Measurements from ENCODE around the gene DPEP2NB. TPM values are rescaled to one million over a fixed set of nuclear protein-coding genes. Genes with fewer than 3 reads are reported as not detected.
"Not testable (repeated sequence)": the region's sequence is repeated elsewhere in the genome, so short reads cannot be mapped to it uniquely, and the experiment has no call there.

DPEP2NB gene
- total RNA-seq, 2 donors from 2014 or later = not detected

DNA sequence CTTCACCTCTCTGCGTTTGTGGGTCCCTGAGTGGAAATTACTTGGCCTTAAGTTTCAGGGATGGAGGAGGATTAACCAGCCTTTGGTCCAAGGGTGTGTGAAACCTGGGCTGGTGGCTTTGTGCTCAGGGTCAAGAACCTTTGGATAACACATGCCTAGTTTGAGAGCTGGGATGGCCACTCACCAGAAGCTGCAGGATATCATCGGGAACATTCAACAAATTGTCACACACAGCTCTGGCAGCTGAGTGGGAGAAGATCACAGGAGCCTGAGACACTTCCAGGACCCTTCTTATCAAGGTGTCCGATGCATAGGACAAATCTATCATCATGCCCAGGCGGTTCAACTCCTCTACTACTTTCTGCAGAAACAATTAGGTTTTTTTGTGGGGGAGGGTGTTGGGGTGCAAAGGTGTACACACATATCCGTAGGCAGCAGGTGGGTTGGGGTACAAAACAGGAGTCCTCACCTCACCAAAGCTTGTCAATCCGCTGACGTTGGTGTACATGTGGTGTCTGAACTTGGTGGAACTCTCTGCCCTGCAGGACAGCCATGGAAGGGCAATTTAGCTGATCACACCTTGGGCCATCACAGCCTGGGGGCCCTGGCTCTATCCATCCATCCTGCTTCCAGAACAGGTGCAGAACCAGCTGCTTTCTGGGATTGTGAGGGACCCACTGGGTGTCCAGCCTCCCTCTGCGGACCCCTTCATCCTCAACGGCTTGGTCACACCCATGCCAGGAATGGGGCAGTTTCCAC is 38.1 kb downstream of the DPEP2NB start:
- Histone ChIP-seq H3K4me3 (no peak overlapping the region), H3K27me3 (replicated peaks; ENCODE audit: insufficient read depth) (no peaks in the 10 kb centered on the region), H3K27ac (no peak overlapping the region), H3K9me3 (no peaks in the 10 kb centered on the region), H3K4me1 (ENCODE audit: control insufficient read depth in 1 of 2, low read depth in 2 of 2) (no peaks in the 10 kb centered on the region), H3K36me3 (no peaks in the 10 kb centered on the region)
- DNase-seq (ENCODE audit: low spot score) = no peak
- TF ChIP-seq, protein P1, sequence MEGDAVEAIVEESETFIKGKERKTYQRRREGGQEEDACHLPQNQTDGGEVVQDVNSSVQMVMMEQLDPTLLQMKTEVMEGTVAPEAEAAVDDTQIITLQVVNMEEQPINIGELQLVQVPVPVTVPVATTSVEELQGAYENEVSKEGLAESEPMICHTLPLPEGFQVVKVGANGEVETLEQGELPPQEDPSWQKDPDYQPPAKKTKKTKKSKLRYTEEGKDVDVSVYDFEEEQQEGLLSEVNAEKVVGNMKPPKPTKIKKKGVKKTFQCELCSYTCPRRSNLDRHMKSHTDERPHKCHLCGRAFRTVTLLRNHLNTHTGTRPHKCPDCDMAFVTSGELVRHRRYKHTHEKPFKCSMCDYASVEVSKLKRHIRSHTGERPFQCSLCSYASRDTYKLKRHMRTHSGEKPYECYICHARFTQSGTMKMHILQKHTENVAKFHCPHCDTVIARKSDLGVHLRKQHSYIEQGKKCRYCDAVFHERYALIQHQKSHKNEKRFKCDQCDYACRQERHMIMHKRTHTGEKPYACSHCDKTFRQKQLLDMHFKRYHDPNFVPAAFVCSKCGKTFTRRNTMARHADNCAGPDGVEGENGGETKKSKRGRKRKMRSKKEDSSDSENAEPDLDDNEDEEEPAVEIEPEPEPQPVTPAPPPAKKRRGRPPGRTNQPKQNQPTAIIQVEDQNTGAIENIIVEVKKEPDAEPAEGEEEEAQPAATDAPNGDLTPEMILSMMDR (IDR thresholded peaks at IDR 0.05) = no peak
- ATAC-seq (ENCODE audit: insufficient number of reproducible peaks, low FRiP score, low read depth) = no peak

DNA sequence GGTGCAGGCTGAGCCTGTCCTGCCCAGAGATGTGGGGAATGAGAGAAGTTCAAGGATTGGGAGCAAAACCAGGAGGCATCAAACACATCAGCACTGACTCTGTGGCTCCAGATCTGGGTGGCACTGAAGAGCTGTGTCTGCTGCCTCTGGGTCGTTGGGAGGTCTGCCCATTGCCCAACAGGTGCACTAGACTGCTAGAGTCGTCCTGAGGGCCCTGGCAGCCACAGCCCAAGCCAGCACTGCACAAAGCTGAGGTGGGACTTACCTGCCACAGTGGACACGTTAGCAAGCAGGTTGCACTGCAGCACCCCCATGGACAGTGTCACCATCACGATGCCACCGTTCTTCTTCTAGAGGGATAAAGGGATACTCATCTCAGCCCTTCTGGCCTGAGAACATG is 38.7 kb downstream of the DPEP2NB start:
- ATAC-seq (ENCODE audit: insufficient number of reproducible peaks, low FRiP score, low read depth) (no peak), DNase-seq (ENCODE audit: low spot score) (no peak)
- Histone ChIP-seq H3K36me3 (no peaks in the 10 kb centered on the region), H3K4me3 (no peak overlapping the region), H3K27ac (no peak overlapping the region), H3K27me3 (replicated peaks; ENCODE audit: insufficient read depth) (no peaks in the 10 kb centered on the region), H3K4me1 (ENCODE audit: control insufficient read depth in 1 of 2, low read depth in 2 of 2) (no peaks in the 10 kb centered on the region), H3K9me3 (no peaks in the 10 kb centered on the region)
- TF ChIP-seq, protein P1 (IDR thresholded peaks at IDR 0.05) = no peak

DNA sequence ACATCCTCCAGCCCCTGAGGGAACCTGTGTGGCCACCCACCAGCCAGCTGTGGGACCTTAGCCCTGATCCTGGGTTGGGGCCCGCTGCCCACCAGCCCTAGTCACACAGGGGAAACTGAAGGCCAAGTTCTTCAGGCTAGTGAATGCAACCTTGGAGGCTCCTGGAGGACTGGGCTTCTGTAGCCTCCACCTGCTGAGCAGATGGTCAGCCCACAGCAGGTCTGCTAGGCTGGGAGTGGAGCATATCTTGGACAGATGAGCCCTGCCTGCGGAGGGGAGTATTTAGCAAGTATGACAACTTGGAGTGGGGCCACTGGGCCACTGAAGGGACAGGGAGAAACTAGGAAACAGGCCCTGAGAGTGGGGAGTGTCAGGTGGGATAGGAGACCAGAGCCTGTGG is 39.5 kb downstream of the DPEP2NB start:
- no peaks in the 10 kb centered on the region for H3K4me1 ChIP-seq (ENCODE audit: control insufficient read depth in 1 of 2, low read depth in 2 of 2)
- no peak for DNase-seq (ENCODE audit: low spot score)
- ATAC-seq (ENCODE audit: insufficient number of reproducible peaks, low FRiP score, low read depth) = no peak
- H3K27me3 ChIP-seq (replicated peaks; ENCODE audit: insufficient read depth) = no peaks in the 10 kb centered on the region
- H3K4me3 ChIP-seq = no peak overlapping the region
- H3K27ac ChIP-seq = no peak overlapping the region
- TF ChIP-seq, protein P1 (IDR thresholded peaks at IDR 0.05) = no peak
- H3K9me3 ChIP-seq = no peaks in the 10 kb centered on the region
- no peaks in the 10 kb centered on the region for H3K36me3 ChIP-seq

DNA sequence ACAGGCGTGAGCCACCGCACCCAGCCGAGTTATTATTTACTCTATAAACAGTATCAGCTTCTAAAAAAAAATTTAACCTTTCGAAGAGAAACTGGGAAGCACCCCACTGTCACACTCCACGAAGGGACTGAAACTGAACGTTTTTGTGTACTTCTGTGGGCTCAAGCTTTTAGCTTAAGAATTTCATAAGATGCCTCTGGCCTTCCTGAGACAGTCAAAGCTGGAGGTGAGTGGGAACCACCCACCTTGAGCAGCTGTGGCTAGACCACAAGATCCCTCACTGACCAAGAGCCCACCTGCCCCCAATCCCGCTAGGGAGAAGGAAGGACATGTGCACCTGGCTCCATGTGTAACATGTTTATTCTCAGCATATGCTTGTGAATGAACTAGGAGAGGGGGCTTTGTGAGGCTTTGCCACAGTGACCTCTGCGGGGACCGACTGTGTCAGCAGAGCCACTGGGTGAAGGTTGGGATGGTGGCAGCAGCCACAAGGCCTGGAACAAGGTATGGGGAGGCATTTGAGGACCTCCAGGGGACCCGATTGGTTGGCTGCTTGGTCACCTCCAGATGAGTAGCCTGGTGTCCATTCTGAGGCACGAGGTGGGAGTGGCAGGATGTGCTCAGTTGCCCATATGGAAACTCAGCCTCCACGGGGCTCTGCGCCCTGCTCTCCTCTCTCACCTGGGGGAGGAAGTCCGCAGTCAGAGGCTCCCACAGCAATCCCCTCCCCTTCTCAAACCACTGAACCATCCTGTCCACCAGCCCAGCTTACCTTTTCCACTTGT is 40.2 kb downstream of the DPEP2NB start:
- ATAC-seq (ENCODE audit: insufficient number of reproducible peaks, low FRiP score, low read depth) = no peak
- Histone ChIP-seq H3K9me3 (no peaks in the 10 kb centered on the region), H3K36me3 (no peaks in the 10 kb centered on the region), H3K27me3 (replicated peaks; ENCODE audit: insufficient read depth) (no peaks in the 10 kb centered on the region), H3K4me3 (no peak overlapping the region), H3K4me1 (ENCODE audit: control insufficient read depth in 1 of 2, low read depth in 2 of 2) (no peaks in the 10 kb centered on the region), H3K27ac (no peak overlapping the region)
- TF ChIP-seq, protein P1 (IDR thresholded peaks at IDR 0.05) = no peak
- no peak for DNase-seq (ENCODE audit: low spot score)

DNA sequence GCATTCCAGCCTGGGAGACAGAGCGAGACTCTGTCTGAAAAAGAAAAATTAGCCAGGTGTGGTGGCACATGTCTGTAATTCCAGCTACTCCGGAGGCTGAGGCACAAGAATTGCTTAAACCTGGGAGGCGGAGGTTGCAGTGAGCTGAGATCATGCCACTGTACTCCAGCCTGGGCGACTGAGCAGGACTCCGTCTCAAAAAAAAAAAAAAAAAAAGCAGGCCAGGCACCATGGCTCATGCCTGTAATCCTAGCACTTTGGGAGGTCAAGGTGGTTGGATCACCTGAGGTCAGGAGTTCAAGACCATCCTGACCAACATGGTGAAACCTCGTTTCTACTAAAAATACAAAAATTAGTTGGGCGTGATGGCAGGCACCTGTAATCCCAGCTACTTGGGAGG is 43.4 kb downstream of the DPEP2NB start:
- not testable (repeated sequence) for H3K27ac ChIP-seq; H3K4me3 ChIP-seq; H3K36me3 ChIP-seq; H3K9me3 ChIP-seq; H3K4me1 ChIP-seq (ENCODE audit: control insufficient read depth in 1 of 2, low read depth in 2 of 2); H3K27me3 ChIP-seq (replicated peaks; ENCODE audit: insufficient read depth); DNase-seq (ENCODE audit: low spot score); ATAC-seq (ENCODE audit: insufficient number of reproducible peaks, low FRiP score, low read depth)
